Panc1 (cell line): ENCODE measurements around the gene ADSS2. TPM values are rescaled to one million over a fixed set of nuclear protein-coding genes. Genes with fewer than 3 reads are reported as not detected.

Experiments
- ATAC-seq: fragments of 200-7000 bp; cut with Tn5 transposase; 2 replicates; pipeline ENCODE4 v1.9.1; 2020; ENCODE audit warnings: mild to moderate bottlenecking, moderate library complexity
- BruUV-seq: library from RNA; stranded (reverse); fragments of 400-500 nt; replicated peaks from 2 replicates; lab custom pipeline; 2021; lab: Mats Ljungman, UMichigan
- CTCF ChIA-PET: fragments of 300-600 bp; sonication (Branson Sonifier 250); formaldehyde crosslinking; loops from one replicate; lab custom pipeline; 2022; ENCODE audit warnings: antibody characterized with exemption; lab: Charles Lee
- POLR2A ChIA-PET: fragments of 300-600 bp; sonication (Branson Sonifier 250); formaldehyde crosslinking; loops from one replicate; lab custom pipeline; 2022; ENCODE audit warnings: antibody characterized with exemption; lab: Charles Lee
- DNase-seq: peaks from one replicate; pipeline ENCODE4 v3.0.0-alpha.2; 2010; ENCODE audit warnings: low read depth, low spot score
- H3K27ac ChIP-seq: 2 replicates; pipeline ENCODE4 v1.5.1; 2011; ENCODE audit warnings: mild to moderate bottlenecking, low read length, inconsistent platforms
- H3K27me3 ChIP-seq: fragments of 200-500 bp; sonication (Bioruptor generic); 2 replicates; pipeline ENCODE4 v1.6.0; 2014; ENCODE audit warnings: low read length, inconsistent platforms; ENCODE audit not compliant: control insufficient read depth, insufficient read depth
- H3K36me3 ChIP-seq: fragments of 200-500 bp; sonication (Bioruptor generic); 2 replicates; pipeline ENCODE4 v1.5.1; 2014; ENCODE audit warnings: inconsistent platforms, mild to moderate bottlenecking, low read length, moderate library complexity; ENCODE audit not compliant: control insufficient read depth, insufficient read depth
- H3K4me1 ChIP-seq: 2 replicates; pipeline ENCODE4 v1.5.1; 2011; ENCODE audit warnings: inconsistent platforms, mild to moderate bottlenecking, low read length, moderate library complexity; ENCODE audit not compliant: control insufficient read depth, insufficient read depth
- H3K4me3 ChIP-seq, 2 experiments: 2 replicates each; pipeline ENCODE4 v1.5.1; 2011 to 2012; ENCODE audit warnings: low read depth in 2 of 2, low read length in 2 of 2, mild to moderate bottlenecking in 2 of 2, inconsistent platforms in 1 of 2, moderate library complexity in 1 of 2
- H3K9me3 ChIP-seq: fragments of 200-500 bp; sonication (Bioruptor generic); 2 replicates; pipeline ENCODE4 v1.5.1; 2014; ENCODE audit warnings: low read depth, mild to moderate bottlenecking, inconsistent platforms, low read length, moderate library complexity; ENCODE audit not compliant: control insufficient read depth, insufficient read depth
- CTCF ChIP-seq: fragments of 450-650 bp; IDR thresholded peaks from 2 replicates; pipeline ENCODE4 v1.5.1; 2017; ENCODE audit warnings: mild to moderate bottlenecking
- POLR2AphosphoS5 ChIP-seq: IDR thresholded peaks from 2 replicates; pipeline ENCODE4 v1.6.1; 2012; ENCODE audit warnings: mild to moderate bottlenecking, low read depth, low read length, moderate library complexity
- REST ChIP-seq, 2 experiments: IDR thresholded peaks; 2 replicates each; pipeline ENCODE4 v1.6.1; 2011 to 2012; ENCODE audit warnings: low read depth in 2 of 2, control low read depth in 1 of 2, low read length in 1 of 2, mild to moderate bottlenecking in 1 of 2, moderate library complexity in 1 of 2; ENCODE audit not compliant: insufficient read depth in 1 of 2
- SIN3A ChIP-seq: IDR thresholded peaks from 2 replicates; pipeline ENCODE4 v1.6.1; 2012; ENCODE audit warnings: low read depth, mild to moderate bottlenecking, low read length, moderate library complexity, borderline replicate concordance; ENCODE audit not compliant: insufficient read depth
- TCF7L2 ChIP-seq: IDR thresholded peaks from 2 replicates; pipeline ENCODE4 v1.6.1; 2011; ENCODE audit warnings: mild to moderate bottlenecking, low read depth, low read length, inconsistent platforms
- in situ Hi-C: cut with HindIII; loops from 2 replicates; pipeline ENCODE4 v1.10.0; 2016; ENCODE audit warnings: low sequenced_read_pairs, low pct_unique_long_range_greater_than_20kb
- intact Hi-C: fragments of 100-400 bp; cut with micrococcal nuclease; formaldehyde crosslinking; loops from one replicate; pipeline ENCODE4 v1.10.0; 2022; ENCODE audit not compliant: unreplicated experiment
- total RNA-seq: library from RNA; stranded (reverse); gene quantifications from one replicate; pipeline ENCODE4 v1.2.1, GENCODE V29; 2021; ENCODE audit not compliant: unreplicated experiment

The ADSS2 gene
- total RNA-seq, 1 experiment from 2014 or later = 42.2 TPM

- in situ Hi-C loops (no loop called here), intact Hi-C loops (no loop called here)
- TF ChIP-seq SIN3A (no peak), CTCF (no peak), TCF7L2 (no peak), POLR2AphosphoS5 (no peak), REST (IDR thresholded peaks at IDR 0.05; ENCODE audit: insufficient read depth in 1 of 2, low read depth in 2 of 2, low read length in 1 of 2) (no peak)
- H3K4me3 ChIP-seq = no peak overlapping the region
- no peaks in the 10 kb centered on the region for H3K9me3 ChIP-seq
- H3K27ac ChIP-seq = peak overlapping the region; percentile 6; the same call in 1 of the 2 replicates
- peaks cover 17% of the 10 kb centered on the region for H3K4me1 ChIP-seq
- DNase-seq = no peak
- no peaks in the 10 kb centered on the region for H3K27me3 ChIP-seq
- H3K36me3 ChIP-seq = no peaks in the 10 kb centered on the region; the same call in 1 of the 2 replicates
- no peak for ATAC-seq
- ChIA-PET CTCF (no interaction called here), POLR2A (interaction anchor here (0.6 kb wide), 1 partner anchor 33 kb away, joined by 4 read pairs; no protein-coding TSS in a partner anchor)
- BruUV-seq = no TSS peak
These were observed 6.2 kb downstream of the ADSS2 start for GRCh38 chr1:244445320-244446181.

GRCh38 chr1:244444854-244445253 is 6.9 kb downstream of the ADSS2 start:
- no peak overlapping the region for H3K27ac ChIP-seq
- TF ChIP-seq TCF7L2 (no peak), CTCF (no peak), POLR2AphosphoS5 (no peak), REST (IDR thresholded peaks at IDR 0.05; ENCODE audit: insufficient read depth in 1 of 2, low read depth in 2 of 2, low read length in 1 of 2) (no peak), SIN3A (no peak)
- no peak overlapping the region for H3K4me3 ChIP-seq
- in situ Hi-C loops (no loop called here), intact Hi-C loops (no loop called here)
- H3K27me3 ChIP-seq = no peaks in the 10 kb centered on the region
- H3K4me1 ChIP-seq = peaks cover 13% of the 10 kb centered on the region
- DNase-seq = no peak
- ChIA-PET CTCF (interaction anchor here (0.7 kb wide), 1 partner anchor 134 kb away, joined by 7 read pairs; no protein-coding TSS in a partner anchor), POLR2A (interaction anchor here (0.6 to 0.7 kb wide), 2 partner anchors 81 to 191 kb away, joined by 3 to 5 read pairs; no protein-coding TSS in a partner anchor)
- BruUV-seq = no TSS peak
- H3K9me3 ChIP-seq = no peaks in the 10 kb centered on the region
- no peak for ATAC-seq
- H3K36me3 ChIP-seq = no peaks in the 10 kb centered on the region; the same call in 1 of the 2 replicates
